Skeletal muscle satellite cell (primary cell): ENCODE measurements around the gene DEFB108B. TPM values are rescaled to one million over a fixed set of nuclear protein-coding genes. Genes with fewer than 3 reads are reported as not detected.
"Not testable (repeated sequence)": the region's sequence is repeated elsewhere in the genome, so short reads cannot be mapped to it uniquely, and the experiment has no call there.

Source experiments
- H3K27me3 ChIP-seq: 2 replicates; pipeline ENCODE4 v1.7.0; 2013; ENCODE audit warnings: low read length; ENCODE audit not compliant: control insufficient read depth, insufficient read depth
- H3K36me3 ChIP-seq: 2 replicates; pipeline ENCODE4 v1.7.0; 2013; ENCODE audit warnings: mild to moderate bottlenecking, control low read depth, low read length; ENCODE audit not compliant: insufficient read depth
- H3K4me1 ChIP-seq: 2 replicates; pipeline ENCODE4 v1.7.0; 2013; ENCODE audit warnings: low read length; ENCODE audit not compliant: control insufficient read depth, insufficient read depth
- H3K4me2 ChIP-seq: 2 replicates; pipeline ENCODE4 v1.7.0; 2013; ENCODE audit warnings: mild to moderate bottlenecking, low read length
- H3K4me3 ChIP-seq: 2 replicates; pipeline ENCODE4 v1.7.0; 2013; ENCODE audit warnings: low read length
- H3K9ac ChIP-seq: 2 replicates; pipeline ENCODE4 v1.7.0; 2013; ENCODE audit warnings: mild to moderate bottlenecking, low read depth, low read length, moderate library complexity
- H3K9me3 ChIP-seq: replicated peaks from 2 replicates; pipeline ENCODE4 v1.7.0; 2013; ENCODE audit warnings: mild to moderate bottlenecking, control low read depth, low read length
- total RNA-seq: library from RNA; depleted of rRNA; stranded (reverse); fragments of >200 nt; gene quantifications from 2 replicates; pipeline ENCODE4 v1.2.3, GENCODE V29; 2012; rRNA removed

DEFB108B gene
- total RNA-seq, result not detected in 2 replicates

- H3K9ac ChIP-seq, H3K4me2 ChIP-seq, H3K27me3 ChIP-seq, H3K9me3 ChIP-seq, H3K4me1 ChIP-seq, H3K4me3 ChIP-seq, H3K36me3 ChIP-seq: not testable (repeated sequence)
Measured at GRCh38 chr11:71832811-71833210, at the start of gene DEFB108B. TSS of gene DEFB108B (plus strand) at chr11:71833200. CDS start at chr11:71833200, 0 bp downstream.

GRCh38 chr11:71786114-71786847, 46.7 kb upstream of the DEFB108B start:
- not testable (repeated sequence) for H3K9me3 ChIP-seq, H3K27me3 ChIP-seq, H3K36me3 ChIP-seq
- H3K9ac ChIP-seq, result peak overlapping the region; percentile 91
- H3K4me1 ChIP-seq, result peaks cover 18% of the 10 kb centered on the region
- peak overlapping the region; percentile 74 for H3K4me3 ChIP-seq
- H3K4me2 ChIP-seq, result peak overlapping the region; percentile 94

- H3K27me3 ChIP-seq, H3K9me3 ChIP-seq, H3K36me3 ChIP-seq: not testable (repeated sequence)
- Histone ChIP-seq H3K4me1 (peaks cover 18% of the 10 kb centered on the region), H3K9ac (peak overlapping the region; percentile 97), H3K4me2 (peak overlapping the region; percentile 97), H3K4me3 (peak overlapping the region; percentile 74)
Measured at GRCh38 chr11:71786848-71787097, 46.2 kb upstream of the DEFB108B start.

- H3K4me2 ChIP-seq, result peak overlapping the region; percentile 97
- H3K9me3 ChIP-seq, result no peaks in the 10 kb centered on the region
- peak overlapping the region; percentile 74 for H3K4me3 ChIP-seq
- peaks cover 18% of the 10 kb centered on the region for H3K4me1 ChIP-seq
- H3K9ac ChIP-seq, result peak overlapping the region; percentile 97
- no peaks in the 10 kb centered on the region for H3K36me3 ChIP-seq
- no peaks in the 10 kb centered on the region for H3K27me3 ChIP-seq
Measured at GRCh38 chr11:71787098-71787823, 45.7 kb upstream of the DEFB108B start.

- peak overlapping the region; percentile 97 for H3K9ac ChIP-seq
- peak overlapping the region; percentile 74 for H3K4me3 ChIP-seq
- not testable (repeated sequence) for H3K9me3 ChIP-seq, H3K27me3 ChIP-seq, H3K36me3 ChIP-seq
- H3K4me2 ChIP-seq, result peak overlapping the region; percentile 97
- H3K4me1 ChIP-seq, result peaks cover 18% of the 10 kb centered on the region
Measured at GRCh38 chr11:71787824-71788454, 45.1 kb upstream of the DEFB108B start.

- not testable (repeated sequence) for H3K9ac ChIP-seq, H3K27me3 ChIP-seq, H3K36me3 ChIP-seq, H3K4me3 ChIP-seq, H3K4me2 ChIP-seq, H3K9me3 ChIP-seq
- peaks cover 24% of the 10 kb centered on the region for H3K4me1 ChIP-seq
Measured at GRCh38 chr11:71789444-71790196, 43.4 kb upstream of the DEFB108B start.

GRCh38 chr11:71791111-71791510, 41.9 kb upstream of the DEFB108B start:
- H3K27me3 ChIP-seq, H3K4me2 ChIP-seq, H3K9ac ChIP-seq, H3K9me3 ChIP-seq, H3K36me3 ChIP-seq, H3K4me3 ChIP-seq: not testable (repeated sequence)
- H3K4me1 ChIP-seq, result peaks cover 28% of the 10 kb centered on the region

GRCh38 chr11:71792621-71793235, 40.3 kb upstream of the DEFB108B start:
- H3K36me3 ChIP-seq, H3K9ac ChIP-seq, H3K4me3 ChIP-seq, H3K9me3 ChIP-seq, H3K27me3 ChIP-seq, H3K4me2 ChIP-seq: not testable (repeated sequence)
- H3K4me1 ChIP-seq, result peaks cover 28% of the 10 kb centered on the region

GRCh38 chr11:71794386-71795040, 38.5 kb upstream of the DEFB108B start:
- not testable (repeated sequence) for H3K36me3 ChIP-seq, H3K9me3 ChIP-seq, H3K27me3 ChIP-seq, H3K4me3 ChIP-seq
- Histone ChIP-seq H3K4me1 (peaks cover 15% of the 10 kb centered on the region), H3K9ac (peak overlapping the region; percentile 35), H3K4me2 (peak overlapping the region; percentile 47)

- H3K4me3 ChIP-seq, H3K27me3 ChIP-seq, H3K36me3 ChIP-seq, H3K9me3 ChIP-seq, H3K9ac ChIP-seq, H3K4me2 ChIP-seq: not testable (repeated sequence)
- H3K4me1 ChIP-seq, result peaks cover 13% of the 10 kb centered on the region
Measured at GRCh38 chr11:71795236-71795635, 37.8 kb upstream of the DEFB108B start.

- H3K4me1 ChIP-seq, result peaks cover 13% of the 10 kb centered on the region
- H3K4me3 ChIP-seq, result not testable (repeated sequence)
Measured at GRCh38 chr11:71796016-71796415, 37.0 kb upstream of the DEFB108B start.

More at GRCh38 chr11:71796016-71796415, 37.0 kb upstream of the DEFB108B start:
- not testable (repeated sequence) for H3K4me2 ChIP-seq, H3K9me3 ChIP-seq, H3K27me3 ChIP-seq, H3K9ac ChIP-seq, H3K36me3 ChIP-seq
